Effector CD8-positive, alpha-beta T cell (primary cell): ENCODE results near the gene LRRC31.

Source experiments
- DNase-seq: peaks from one replicate; lab custom pipeline; 2025; lab: John Stamatoyannopoulos, UW

Gene LRRC31

DNA sequence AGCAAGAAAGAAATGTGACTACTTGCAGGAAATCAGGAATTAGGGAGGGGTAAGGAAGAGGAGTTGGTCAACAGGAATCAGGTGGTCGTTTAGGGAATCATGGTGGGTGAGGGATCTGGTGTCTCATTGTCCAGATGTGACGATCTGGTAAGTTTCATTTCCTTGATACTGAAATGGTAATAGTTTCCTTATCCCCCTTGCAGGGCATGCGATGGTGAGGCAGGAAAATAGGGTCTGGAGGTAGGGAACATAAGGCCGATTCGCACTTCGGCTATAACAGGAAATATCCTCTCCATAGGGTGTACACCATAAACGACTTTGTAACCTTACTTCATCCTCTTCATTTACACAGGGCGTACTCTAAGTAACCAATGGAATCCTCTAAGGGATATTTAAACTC is 56.5 kb downstream of the LRRC31 start:
- no peak for DNase-seq

DNA sequence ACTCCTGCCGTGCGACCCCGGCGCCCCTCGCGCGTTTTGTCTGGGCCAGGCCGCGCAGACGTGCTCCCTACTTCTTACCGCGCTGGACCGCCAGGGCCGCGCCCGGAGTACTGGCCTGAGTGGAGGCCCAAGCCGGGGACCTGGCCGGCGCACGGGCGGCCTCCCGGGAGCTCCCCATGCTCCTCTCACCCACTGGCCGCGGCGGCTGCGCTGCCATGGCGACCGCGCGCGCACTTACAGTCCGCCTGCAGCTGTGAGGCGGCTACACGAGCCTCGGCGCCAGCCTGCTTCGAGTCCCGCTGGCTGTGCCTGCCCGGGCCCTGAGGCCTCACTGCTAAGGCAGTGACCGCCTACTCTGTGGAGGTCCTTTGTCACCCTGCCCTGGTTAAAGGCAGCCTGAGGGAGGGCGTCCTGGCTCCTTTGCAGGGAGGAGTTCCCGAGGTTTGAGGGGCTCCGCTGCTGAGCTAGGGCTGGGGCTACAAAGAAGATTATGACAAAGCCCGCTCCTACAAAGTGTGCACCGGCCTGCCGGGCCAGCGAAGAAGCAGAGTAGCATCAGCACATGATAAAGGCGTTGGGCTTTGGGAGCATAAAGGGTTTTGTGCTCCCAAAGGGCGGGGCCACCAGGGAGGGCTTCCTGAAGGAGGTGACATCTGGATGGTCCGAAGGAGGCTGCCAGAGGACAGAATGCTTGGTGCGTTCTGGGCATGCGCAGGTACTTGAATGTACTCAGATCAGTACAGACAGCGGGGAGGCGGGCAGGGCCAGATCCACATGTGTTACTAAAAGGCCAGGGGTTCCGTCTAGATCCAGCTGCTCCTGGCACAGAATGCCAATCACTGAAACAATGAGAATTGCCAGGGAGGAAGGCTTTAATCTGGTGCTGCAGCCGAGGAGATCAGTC is 57.2 kb downstream of the LRRC31 start, which contains the start of the genes LRRC34 and LRRIQ4:
Gene LRRC34, minus strand, starts transcription at position 573 of the 904 bp plus-strand sequence. Its CDS starts 356 bp downstream, at position 217.
Gene LRRIQ4, plus strand, starts transcription at position 539 of the 904 bp plus-strand sequence. CDS start 9,052 bp downstream, outside the sequence.
- peak; percentile 32 for DNase-seq

GRCh38 chr3:169811631-169812331 is 58.0 kb downstream of the LRRC31 start:
- no peak for DNase-seq

DNA sequence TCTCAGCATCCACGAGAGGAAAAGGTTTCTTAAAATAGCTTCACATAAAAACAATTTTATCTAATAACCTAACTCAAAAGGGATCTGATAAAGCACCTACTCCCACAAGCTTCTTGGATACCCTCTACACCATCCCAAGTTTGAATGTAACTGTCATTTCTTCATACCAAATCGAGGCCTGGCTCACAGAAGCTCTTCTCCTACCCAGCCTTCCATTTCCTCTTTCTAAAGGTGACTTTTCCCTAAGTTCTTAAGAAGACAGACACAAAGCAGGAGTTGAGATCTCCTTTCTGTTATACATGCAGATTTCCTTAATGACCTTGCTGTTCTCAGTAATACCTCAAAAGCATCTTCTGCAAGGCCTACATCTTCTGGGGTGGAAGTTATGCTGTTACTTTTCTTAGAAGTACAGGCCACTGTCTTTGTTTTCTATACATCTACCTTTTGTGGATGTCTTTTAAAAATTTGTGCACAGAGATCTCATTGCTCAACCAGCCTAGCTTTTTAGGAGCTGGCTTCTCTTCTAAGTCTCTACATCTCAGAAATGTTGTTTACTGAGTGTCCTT is 60.4 kb downstream of the LRRC31 start:
- DNase-seq = no peak

GRCh38 chr3:169804681-169805080 is 65.1 kb downstream of the LRRC31 start:
- no peak for DNase-seq

GRCh38 chr3:169792359-169792758 is 77.4 kb downstream of the LRRC31 start:
- DNase-seq = no peak

DNA sequence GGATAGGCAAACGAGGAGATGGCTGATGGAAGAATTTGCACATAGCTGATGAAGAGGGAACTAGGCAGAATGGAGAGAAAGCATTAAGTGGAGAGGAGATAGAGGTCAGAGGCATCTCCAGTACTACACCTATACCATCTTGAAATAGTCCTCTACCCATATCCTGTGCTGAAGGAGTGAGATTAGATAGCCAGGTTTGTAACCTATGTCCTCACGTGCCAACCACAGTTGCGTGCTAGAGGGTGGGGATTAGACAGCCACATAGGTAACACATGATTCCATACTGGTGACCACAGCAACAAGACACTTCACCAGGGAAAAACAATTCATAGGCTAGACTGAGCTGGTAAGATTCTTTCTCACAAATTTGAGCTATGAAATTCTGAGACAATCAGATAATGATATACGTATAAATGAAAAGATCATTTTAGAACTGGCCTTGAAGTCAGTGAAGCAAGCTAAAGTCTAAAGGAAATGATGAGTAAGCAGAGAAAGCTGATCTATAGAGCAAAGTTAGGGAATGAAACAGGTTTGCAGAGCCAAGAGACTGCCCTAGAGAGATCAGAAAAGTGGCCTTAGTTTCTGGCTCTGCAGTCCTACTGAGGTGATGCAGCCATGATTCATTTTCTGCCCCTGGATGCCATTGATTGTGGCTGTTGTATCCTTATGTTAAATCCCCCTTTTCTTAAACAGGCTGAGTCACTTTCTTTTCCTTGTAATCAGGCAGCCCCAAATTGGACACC is 78.9 kb downstream of the LRRC31 start:
- no peak for DNase-seq

DNA sequence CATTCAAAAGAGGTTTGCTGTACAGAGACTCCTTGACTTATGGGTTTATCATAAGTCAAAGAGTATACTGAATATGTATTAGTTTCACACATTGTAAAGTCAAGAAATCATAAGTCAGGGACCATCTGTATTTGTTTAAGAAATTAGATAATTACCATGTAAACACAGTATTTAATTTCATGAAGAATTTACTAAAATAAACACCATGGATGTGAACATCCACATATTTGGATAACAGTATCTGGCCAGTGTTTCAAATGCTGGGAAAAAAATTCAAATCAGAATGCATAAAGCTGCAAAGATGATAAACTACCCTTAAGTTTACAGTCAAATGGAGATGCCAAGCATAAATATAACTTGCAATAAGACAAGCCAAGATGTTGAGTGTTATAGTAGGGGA is 79.5 kb downstream of the LRRC31 start:
- DNase-seq = no peak
